Measurements from ENCODE around the gene CKS1B.

The CKS1B gene

GRCh38 chr1:154957091-154957657 lies 17.3 kb upstream of the CKS1B start:
- H3K9me3 ChIP-seq (ENCODE audit: control insufficient read depth, low read length), result no peaks in the 10 kb centered on the region
- H3K4me3 ChIP-seq (ENCODE audit: insufficient read depth, low read depth, low read length, poor library complexity, severe bottlenecking), result no peak overlapping the region
- no peak for DNase-seq
- H3K27me3 ChIP-seq (replicated peaks; ENCODE audit: control insufficient read depth, insufficient read depth, low read length, poor library complexity, severe bottlenecking), result no peaks in the 10 kb centered on the region
- peaks cover 50% of the 10 kb centered on the region for H3K4me1 ChIP-seq (ENCODE audit: control insufficient read depth, insufficient read depth, low read length, poor library complexity, severe bottlenecking)
- H3K36me3 ChIP-seq (ENCODE audit: control insufficient read depth, insufficient read depth, low read length), result peaks cover 17% of the 10 kb centered on the region
- H3K27ac ChIP-seq (ENCODE audit: insufficient read depth, low read length, poor library complexity, severe bottlenecking), result peak overlapping the region; percentile 99

- no peaks in the 10 kb centered on the region for H3K27me3 ChIP-seq (replicated peaks; ENCODE audit: control insufficient read depth, insufficient read depth, low read length, poor library complexity, severe bottlenecking)
- H3K27ac ChIP-seq (ENCODE audit: insufficient read depth, low read length, poor library complexity, severe bottlenecking), result peak overlapping the region; percentile 99
- H3K4me3 ChIP-seq (ENCODE audit: insufficient read depth, low read depth, low read length, poor library complexity, severe bottlenecking), result no peak overlapping the region
- H3K36me3 ChIP-seq (ENCODE audit: control insufficient read depth, insufficient read depth, low read length), result peaks cover 19% of the 10 kb centered on the region
- peaks cover 47% of the 10 kb centered on the region for H3K4me1 ChIP-seq (ENCODE audit: control insufficient read depth, insufficient read depth, low read length, poor library complexity, severe bottlenecking)
- no peaks in the 10 kb centered on the region for H3K9me3 ChIP-seq (ENCODE audit: control insufficient read depth, low read length)
- DNase-seq, result no peak
Observed at GRCh38 chr1:154958036-154958435, 16.4 kb upstream of the CKS1B start.

GRCh38 chr1:154958681-154959425 lies 15.6 kb upstream of the CKS1B start:
- no peak for DNase-seq
- H3K36me3 ChIP-seq (ENCODE audit: control insufficient read depth, insufficient read depth, low read length), result peaks cover 27% of the 10 kb centered on the region
- H3K27ac ChIP-seq (ENCODE audit: insufficient read depth, low read length, poor library complexity, severe bottlenecking), result peak overlapping the region; percentile 20
- H3K4me1 ChIP-seq (ENCODE audit: control insufficient read depth, insufficient read depth, low read length, poor library complexity, severe bottlenecking), result peaks cover 39% of the 10 kb centered on the region
- H3K9me3 ChIP-seq (ENCODE audit: control insufficient read depth, low read length), result no peaks in the 10 kb centered on the region
- H3K27me3 ChIP-seq (replicated peaks; ENCODE audit: control insufficient read depth, insufficient read depth, low read length, poor library complexity, severe bottlenecking), result no peaks in the 10 kb centered on the region
- H3K4me3 ChIP-seq (ENCODE audit: insufficient read depth, low read depth, low read length, poor library complexity, severe bottlenecking), result no peak overlapping the region

- DNase-seq, result no peak
- Histone ChIP-seq H3K27me3 (replicated peaks; ENCODE audit: control insufficient read depth, insufficient read depth, low read length, poor library complexity, severe bottlenecking) (no peaks in the 10 kb centered on the region), H3K36me3 (ENCODE audit: control insufficient read depth, insufficient read depth, low read length) (peaks cover 31% of the 10 kb centered on the region), H3K4me1 (ENCODE audit: control insufficient read depth, insufficient read depth, low read length, poor library complexity, severe bottlenecking) (peaks cover 33% of the 10 kb centered on the region), H3K27ac (ENCODE audit: insufficient read depth, low read length, poor library complexity, severe bottlenecking) (peak overlapping the region; percentile 20), H3K4me3 (ENCODE audit: insufficient read depth, low read depth, low read length, poor library complexity, severe bottlenecking) (no peak overlapping the region), H3K9me3 (ENCODE audit: control insufficient read depth, low read length) (no peaks in the 10 kb centered on the region)
Observed at GRCh38 chr1:154959426-154959780, 15.1 kb upstream of the CKS1B start.

- Histone ChIP-seq H3K27me3 (replicated peaks; ENCODE audit: control insufficient read depth, insufficient read depth, low read length, poor library complexity, severe bottlenecking) (no peaks in the 10 kb centered on the region), H3K27ac (ENCODE audit: insufficient read depth, low read length, poor library complexity, severe bottlenecking) (peak overlapping the region; percentile 96), H3K36me3 (ENCODE audit: control insufficient read depth, insufficient read depth, low read length) (peaks cover 41% of the 10 kb centered on the region), H3K4me3 (ENCODE audit: insufficient read depth, low read depth, low read length, poor library complexity, severe bottlenecking) (peak overlapping the region; percentile 80), H3K9me3 (ENCODE audit: control insufficient read depth, low read length) (no peaks in the 10 kb centered on the region), H3K4me1 (ENCODE audit: control insufficient read depth, insufficient read depth, low read length, poor library complexity, severe bottlenecking) (peaks cover 27% of the 10 kb centered on the region)
- DNase-seq, result no peak
Observed at GRCh38 chr1:154960446-154961136, 13.9 kb upstream of the CKS1B start.

- Histone ChIP-seq H3K4me1 (ENCODE audit: control insufficient read depth, insufficient read depth, low read length, poor library complexity, severe bottlenecking) (peaks cover 19% of the 10 kb centered on the region), H3K27ac (ENCODE audit: insufficient read depth, low read length, poor library complexity, severe bottlenecking) (peak within 1 kb of the TSS; percentile 96), H3K4me3 (ENCODE audit: insufficient read depth, low read depth, low read length, poor library complexity, severe bottlenecking) (peak within 1 kb of the TSS; percentile 80), H3K9me3 (ENCODE audit: control insufficient read depth, low read length) (no peaks in the 10 kb centered on the region), H3K36me3 (ENCODE audit: control insufficient read depth, insufficient read depth, low read length) (peaks cover 50% of the 10 kb centered on the region), H3K27me3 (replicated peaks; ENCODE audit: control insufficient read depth, insufficient read depth, low read length, poor library complexity, severe bottlenecking) (no peaks in the 10 kb centered on the region)
- peak; percentile 71 to 79 (median 77) for DNase-seq
Observed at GRCh38 chr1:154961207-154962155, 13.0 kb upstream of the CKS1B start, which contains the start of gene PYGO2. TSS of gene PYGO2 (minus strand) at chr1:154961782. CDS start at chr1:154961576, 206 bp downstream.

- Histone ChIP-seq H3K4me3 (ENCODE audit: insufficient read depth, low read depth, low read length, poor library complexity, severe bottlenecking) (peak overlapping the region; percentile 80), H3K36me3 (ENCODE audit: control insufficient read depth, insufficient read depth, low read length) (peaks cover 57% of the 10 kb centered on the region), H3K4me1 (ENCODE audit: control insufficient read depth, insufficient read depth, low read length, poor library complexity, severe bottlenecking) (peaks cover 15% of the 10 kb centered on the region), H3K9me3 (ENCODE audit: control insufficient read depth, low read length) (no peaks in the 10 kb centered on the region), H3K27ac (ENCODE audit: insufficient read depth, low read length, poor library complexity, severe bottlenecking) (peak overlapping the region; percentile 96), H3K27me3 (replicated peaks; ENCODE audit: control insufficient read depth, insufficient read depth, low read length, poor library complexity, severe bottlenecking) (no peaks in the 10 kb centered on the region)
- no peak for DNase-seq
Observed at GRCh38 chr1:154962156-154962749, 12.2 kb upstream of the CKS1B start.

- H3K27me3 ChIP-seq (replicated peaks; ENCODE audit: control insufficient read depth, insufficient read depth, low read length, poor library complexity, severe bottlenecking), result no peaks in the 10 kb centered on the region
- H3K4me3 ChIP-seq (ENCODE audit: insufficient read depth, low read depth, low read length, poor library complexity, severe bottlenecking), result no peak overlapping the region
- no peak for DNase-seq
- peak overlapping the region; percentile 96 for H3K27ac ChIP-seq (ENCODE audit: insufficient read depth, low read length, poor library complexity, severe bottlenecking)
- H3K36me3 ChIP-seq (ENCODE audit: control insufficient read depth, insufficient read depth, low read length), result peaks cover 61% of the 10 kb centered on the region
- no peaks in the 10 kb centered on the region for H3K9me3 ChIP-seq (ENCODE audit: control insufficient read depth, low read length)
- H3K4me1 ChIP-seq (ENCODE audit: control insufficient read depth, insufficient read depth, low read length, poor library complexity, severe bottlenecking), result peaks cover 15% of the 10 kb centered on the region
Observed at GRCh38 chr1:154962795-154963330, 11.6 kb upstream of the CKS1B start.

- Histone ChIP-seq H3K9me3 (ENCODE audit: control insufficient read depth, low read length) (no peaks in the 10 kb centered on the region), H3K4me1 (ENCODE audit: control insufficient read depth, insufficient read depth, low read length, poor library complexity, severe bottlenecking) (peaks cover 15% of the 10 kb centered on the region), H3K27ac (ENCODE audit: insufficient read depth, low read length, poor library complexity, severe bottlenecking) (no peak overlapping the region), H3K27me3 (replicated peaks; ENCODE audit: control insufficient read depth, insufficient read depth, low read length, poor library complexity, severe bottlenecking) (no peaks in the 10 kb centered on the region), H3K4me3 (ENCODE audit: insufficient read depth, low read depth, low read length, poor library complexity, severe bottlenecking) (no peak overlapping the region), H3K36me3 (ENCODE audit: control insufficient read depth, insufficient read depth, low read length) (peaks cover 59% of the 10 kb centered on the region)
- DNase-seq, result no peak
Observed at GRCh38 chr1:154963643-154964042, 10.8 kb upstream of the CKS1B start.

Data from effector memory CD4-positive, alpha-beta T cell (primary cell).